Sciatic nerve (tissue), 2 donors: ENCODE measurements around the gene CPZ. TPM values are rescaled to one million over a fixed set of nuclear protein-coding genes. Genes with fewer than 3 reads are reported as not detected.
A peak's percentile ranks its signal among the peaks of the same experiment; 100 is the strongest.

Experiments used
- ATAC-seq: fragments of 200-7000 bp; cut with Tn5 transposase; one replicate; pipeline ENCODE4 v1.9.1; 2020; ENCODE audit warnings: mild to moderate bottlenecking, moderate library complexity
- DNase-seq: peaks from one replicate; pipeline ENCODE4 v3.0.0-alpha.2; 2020; ENCODE audit warnings: low spot score
- intact Hi-C: fragments of 100-400 bp; cut with DNase I; formaldehyde crosslinking; loops from one replicate; pipeline ENCODE4 v1.14.2; 2022
- total RNA-seq: library from RNA; stranded (reverse); fragmentation: NEBNext Ultra II Directional; extraction: Animal tissue kit (Norgen Biotek cat#: 25700); gene quantifications from one replicate; pipeline ENCODE4 v1.2.1, GENCODE V29; 2021
- donor health status: DM: no; HTN: no; CAD: no.
- donor health status: DM: no; HTN: no; CAD: no.

The CPZ gene
- total RNA-seq, result 7.0 TPM

GRCh38 chr4:8592366-8593263 lies at the start of gene CPZ:
CPZ (plus strand) TSS chr4:8592765; CDS start chr4:8592834, 69 bp downstream.
- DNase-seq, result no peak
- intact Hi-C loops, result loop anchor here (5.0 kb wide), 1 partner anchor 125 kb away; no protein-coding TSS in a partner anchor
- ATAC-seq, result peak; percentile 20

DNA sequence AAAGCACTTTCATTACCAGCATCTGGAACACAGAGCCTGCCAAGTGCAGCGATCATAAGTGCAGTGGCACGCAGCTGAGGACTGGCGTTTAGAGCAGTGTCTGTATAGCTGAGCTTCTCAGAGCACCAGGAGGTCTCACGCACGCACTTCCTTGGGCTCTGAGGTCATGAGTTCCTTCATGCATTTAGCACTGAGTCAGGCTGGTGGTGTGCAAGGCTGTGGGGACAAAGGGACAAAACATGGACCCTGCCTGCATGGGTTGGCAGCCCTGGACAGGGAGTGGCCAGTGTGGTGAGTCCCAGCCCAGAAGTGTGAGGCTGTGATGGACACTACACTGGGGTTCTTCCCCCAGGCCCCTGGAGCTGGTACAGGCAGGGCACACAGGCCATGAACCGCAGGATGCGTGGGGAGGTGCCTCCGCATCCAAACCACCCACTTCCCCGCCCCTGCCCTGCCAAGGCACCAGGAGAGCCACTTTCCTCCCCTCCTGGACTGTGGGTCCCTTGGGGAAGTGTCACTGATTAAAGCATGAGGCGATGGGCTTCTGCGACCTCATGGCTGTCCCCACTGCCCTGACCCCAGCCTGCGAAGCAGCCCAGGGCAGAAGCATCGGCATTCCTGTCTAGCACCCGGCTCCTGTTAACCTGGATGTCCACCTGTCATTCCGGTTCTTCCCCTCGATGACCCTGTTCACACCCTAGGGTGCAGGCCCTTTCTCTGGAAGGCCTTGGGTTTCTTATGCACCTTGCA lies 49.6 kb upstream of the CPZ start:
- no peak for ATAC-seq
- DNase-seq, result no peak
- intact Hi-C loops, result no loop called here

GRCh38 chr4:8543623-8544022 lies 48.9 kb upstream of the CPZ start:
- intact Hi-C loops, result loop anchor here (1.0 kb wide), 1 partner anchor 36 kb away; no protein-coding TSS in a partner anchor
- ATAC-seq (no peak), DNase-seq (no peak)

GRCh38 chr4:8544282-8544681 lies 48.3 kb upstream of the CPZ start:
- no peak for ATAC-seq
- intact Hi-C loops, result loop anchor here (1.0 kb wide), 1 partner anchor 35 kb away; no protein-coding TSS in a partner anchor

GRCh38 chr4:8544741-8545438 lies 47.7 kb upstream of the CPZ start:
- intact Hi-C loops, result loop anchor here (1.0 kb wide), 1 partner anchor 34 kb away; no protein-coding TSS in a partner anchor
- ATAC-seq (no peak), DNase-seq (peak; percentile 41)

More at GRCh38 chr4:8544282-8544681, 48.3 kb upstream of the CPZ start:
- no peak for DNase-seq

DNA sequence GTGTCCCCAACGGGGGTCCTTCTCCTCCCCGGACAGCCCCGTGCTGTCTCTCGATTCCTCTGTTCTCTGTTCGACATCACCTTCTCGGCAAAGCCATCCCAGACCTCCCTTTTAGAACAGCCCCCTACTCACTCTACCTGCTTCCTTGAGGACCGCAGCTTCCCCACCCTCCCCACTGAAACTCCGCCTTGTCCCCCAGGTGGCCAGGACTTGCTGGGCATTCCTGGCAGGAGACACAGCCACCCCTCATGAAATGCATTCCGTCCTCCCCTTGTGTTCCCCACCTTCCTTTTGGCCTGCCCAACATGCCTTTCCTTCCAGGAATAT lies 47.2 kb upstream of the CPZ start:
- no peak for ATAC-seq
- intact Hi-C loops, result no loop called here
- DNase-seq, result no peak

- ATAC-seq (no peak), DNase-seq (no peak)
- intact Hi-C loops, result no loop called here
These were observed 45.8 kb upstream of the CPZ start for GRCh38 chr4:8546766-8547107.

- no peak for ATAC-seq
- DNase-seq, result no peak
- intact Hi-C loops, result no loop called here
These were observed 45.3 kb upstream of the CPZ start for GRCh38 chr4:8547108-8547911.

DNA sequence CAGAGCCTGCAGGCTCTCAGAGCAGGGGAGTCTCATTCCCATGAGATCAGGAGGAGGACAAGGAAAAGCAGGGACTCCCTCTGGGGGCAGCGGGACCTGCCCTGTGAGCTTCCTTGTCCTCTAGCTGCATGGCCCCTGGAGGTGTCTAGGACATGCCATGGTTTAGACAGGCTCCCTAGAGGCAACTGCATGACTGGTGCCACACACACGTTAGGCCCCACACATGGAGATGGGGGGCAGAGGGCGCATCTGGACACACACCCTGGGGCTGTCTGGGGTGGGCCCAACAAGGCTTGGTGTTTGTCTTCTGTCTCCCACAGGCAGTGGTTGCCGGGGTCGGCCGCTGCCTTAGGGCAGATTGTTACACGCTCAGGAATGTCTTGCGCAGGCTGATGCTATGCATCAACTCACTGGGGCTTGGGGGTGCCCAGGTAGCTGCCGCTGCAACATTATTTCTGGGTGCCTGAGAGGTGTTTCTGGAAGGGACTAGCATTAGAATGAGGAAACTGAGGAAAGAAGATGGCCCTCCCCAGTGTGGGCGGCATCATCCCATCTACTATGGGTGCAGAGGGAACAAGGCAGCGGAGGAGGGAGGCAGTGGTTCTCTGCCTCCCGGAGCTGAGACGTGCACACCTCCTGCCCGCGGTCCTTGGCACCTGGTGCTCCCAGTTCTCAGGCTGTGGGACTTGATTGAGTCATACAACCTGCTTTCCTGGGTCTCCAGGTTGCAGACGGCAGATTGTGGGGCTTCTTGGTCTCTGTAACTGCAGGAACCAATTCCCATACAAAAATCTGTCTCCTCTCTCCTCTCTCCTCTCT lies 44.4 kb upstream of the CPZ start:
- intact Hi-C loops, result no loop called here
- no peak for ATAC-seq
- no peak for DNase-seq

GRCh38 chr4:8548731-8549351 lies 43.7 kb upstream of the CPZ start:
- ATAC-seq (no peak), DNase-seq (no peak)
- intact Hi-C loops, result no loop called here

DNA sequence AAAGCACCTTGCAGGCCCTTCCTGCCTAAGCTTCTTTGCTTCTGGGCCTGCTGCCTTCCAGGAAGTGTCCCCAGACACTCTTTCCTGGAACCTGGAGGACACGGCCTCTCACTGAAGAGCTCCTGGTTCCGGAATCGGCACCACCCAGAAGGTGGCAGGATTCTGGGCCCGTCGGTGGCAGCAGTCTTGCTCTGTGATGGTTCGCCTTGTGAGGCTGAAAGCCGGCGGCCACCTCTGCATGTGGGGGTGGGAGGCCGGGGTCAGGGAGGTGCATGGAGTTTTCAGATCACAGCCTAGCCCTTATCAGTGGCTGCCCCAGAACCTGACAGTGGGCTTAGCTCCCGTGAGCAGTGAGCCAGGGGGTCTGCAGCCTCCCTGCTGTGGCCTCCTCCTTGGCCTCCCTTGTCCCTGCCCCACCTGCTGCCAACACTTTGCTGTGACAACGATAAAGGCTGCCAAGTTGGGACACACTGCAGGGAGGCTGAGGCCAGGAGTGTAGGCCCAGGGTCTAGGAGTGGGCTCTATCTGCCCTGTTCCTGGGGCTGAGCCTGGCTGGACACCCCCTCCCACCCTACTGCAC lies 43.1 kb upstream of the CPZ start:
- intact Hi-C loops, result no loop called here
- ATAC-seq, result no peak
- DNase-seq, result no peak

GRCh38 chr4:8550691-8551090 lies 41.9 kb upstream of the CPZ start:
- DNase-seq (no peak), ATAC-seq (no peak)
- intact Hi-C loops, result no loop called here

GRCh38 chr4:8552024-8552423 lies 40.5 kb upstream of the CPZ start:
- ATAC-seq (no peak), DNase-seq (no peak)
- intact Hi-C loops, result no loop called here

DNA sequence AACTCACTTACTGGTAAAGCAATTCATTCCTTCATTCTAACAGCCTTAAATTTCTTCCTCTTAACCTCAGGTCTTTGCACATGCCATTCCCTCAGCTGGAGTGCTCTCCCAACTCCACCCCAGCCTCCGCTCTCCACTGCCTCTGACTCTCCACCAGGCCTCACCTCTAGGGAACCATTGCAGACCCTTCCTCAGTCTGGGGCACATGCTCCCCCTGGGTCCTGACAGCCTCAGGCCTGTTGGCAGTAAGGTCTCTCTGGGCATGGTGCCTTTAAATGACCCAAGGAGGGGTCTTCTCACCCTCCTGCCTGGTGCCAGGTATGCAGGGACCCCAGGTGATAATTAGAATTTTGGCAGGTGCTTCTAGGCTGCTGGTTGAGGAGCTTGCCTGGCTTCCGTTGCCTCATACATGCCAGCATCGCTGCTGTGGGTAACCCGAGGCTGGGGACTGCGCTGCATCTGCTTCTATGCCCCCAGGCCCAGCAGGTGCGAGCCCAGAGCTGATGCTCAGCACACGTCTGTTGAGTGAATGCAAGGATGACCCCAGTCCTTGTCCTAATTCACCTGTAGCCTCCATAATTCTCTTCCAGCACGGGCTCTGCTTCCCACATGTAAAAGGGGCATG lies 39.9 kb upstream of the CPZ start:
- ATAC-seq (no peak), DNase-seq (peak; percentile 34)
- intact Hi-C loops, result no loop called here

GRCh38 chr4:8553216-8553615 lies 39.3 kb upstream of the CPZ start:
- no peak for DNase-seq
- no peak for ATAC-seq
- intact Hi-C loops, result no loop called here

DNA sequence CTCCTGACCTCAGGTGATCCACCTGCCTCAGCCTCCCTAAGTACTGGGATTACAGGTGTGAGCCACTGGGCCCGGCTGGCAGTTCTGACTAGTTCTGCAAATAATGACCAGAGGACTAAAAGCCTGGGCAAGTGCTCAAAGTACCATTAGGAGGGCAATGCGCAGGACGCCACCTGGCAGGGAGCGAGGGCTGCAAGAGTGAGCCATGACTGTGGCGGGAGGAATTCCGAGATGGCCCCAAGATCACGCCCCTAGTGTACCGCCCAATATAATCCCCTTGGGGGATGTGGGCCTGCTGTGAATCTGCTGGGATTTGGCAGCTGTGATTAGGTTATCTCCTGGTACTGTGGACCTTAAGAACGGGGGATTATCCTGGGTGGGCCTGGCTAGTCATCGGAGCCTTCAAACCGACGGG lies 38.6 kb upstream of the CPZ start:
- no peak for ATAC-seq
- intact Hi-C loops, result no loop called here
- DNase-seq, result no peak

DNA sequence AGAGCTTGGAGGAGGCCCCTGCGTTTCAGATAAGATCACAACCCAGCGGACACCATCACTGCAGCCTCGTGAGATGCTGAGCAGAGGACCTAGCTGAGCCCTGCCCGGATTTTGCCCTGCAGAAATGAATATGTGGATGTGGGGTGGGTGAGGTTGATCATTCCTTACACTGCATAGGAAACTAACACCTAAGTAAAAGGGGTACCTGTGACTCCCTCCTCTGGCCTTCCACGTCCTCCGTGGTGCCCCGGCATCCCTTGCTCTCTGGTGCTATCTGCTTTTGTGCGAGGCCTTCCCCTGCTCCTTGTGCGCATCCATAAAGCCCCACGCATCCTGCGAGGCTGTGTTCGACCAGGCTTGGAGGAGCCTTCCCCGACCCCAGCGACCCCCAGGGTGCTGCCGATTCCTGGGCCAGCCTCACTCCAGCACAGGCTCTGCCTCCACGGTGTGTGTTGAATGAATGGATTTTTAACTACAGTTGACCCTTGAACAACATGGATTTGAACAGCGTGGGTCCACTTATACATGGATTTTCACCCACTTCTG lies 37.9 kb upstream of the CPZ start:
- DNase-seq (no peak), ATAC-seq (no peak)
- intact Hi-C loops, result no loop called here
